ENCODE measurements around the gene SLC25A26.

GRCh38 chr3:66335671-66336070, 114.9 kb downstream of the SLC25A26 start:
- TF ChIP-seq EP300 (IDR thresholded peaks at IDR 0.05) (no peak), CTCF (IDR thresholded peaks at IDR 0.05) (no peak)
